Pancreas (tissue), 10 donors: ENCODE results near the gene PCTP. TPM values are rescaled to one million over a fixed set of nuclear protein-coding genes. Genes with fewer than 3 reads are reported as not detected.

Experiments used
- ATAC-seq, 4 donors: fragments of 200-7000 bp; cut with Tn5 transposase; one replicate each; pipeline versions ENCODE4 v1.8.0 to v1.9.1; 2020; ENCODE audit warnings: mild to moderate bottlenecking in 4 of 4, moderate library complexity in 4 of 4
- DNase-seq, 6 donors: peaks; one replicate each; pipeline ENCODE4 v3.0.0-alpha.2; 2020
- FAIRE-seq: peaks from 2 replicates; lab custom pipeline; 2012; peaks lifted over from hg19 to GRCh38; lab: Jason Lieb, UNC
- H3K27ac ChIP-seq, 4 donors: fragments of 200-600 bp; sonication (generic); 1 replicate in 3 of 4; 2 replicates in 1 of 4; pipeline versions ENCODE4 v1.5.0 to v1.8.0; 2020
- H3K27me3 ChIP-seq, 4 donors: fragments of 200-600 bp; one replicate each; pipeline ENCODE4 v1.8.0; 2021
- H3K36me3 ChIP-seq, 3 donors: fragments of 200-600 bp; sonication (generic) in 1 of 3; one replicate each; pipeline versions ENCODE4 v1.5.0 to v1.8.0; 2020 to 2021
- H3K4me1 ChIP-seq, 3 donors: fragments of 200-600 bp; one replicate each; pipeline ENCODE4 v1.8.0; 2021
- H3K4me3 ChIP-seq, 4 donors: fragments of 200-600 bp; sonication (generic) in 2 of 4; one replicate each; pipeline versions ENCODE4 v1.5.0 to v1.8.0; 2020 to 2021
- H3K9me3 ChIP-seq, 4 donors: fragments of 200-600 bp; one replicate each; pipeline ENCODE4 v1.8.0; 2021
- CTCF ChIP-seq, 4 donors: fragments of 200-600 bp; sonication (generic) in 3 of 4; IDR thresholded peaks; one replicate each; pipeline versions ENCODE4 v1.5.0 to v1.8.0; 2021; ENCODE audit warnings: antibody characterized with exemption in 4 of 4
- WGBS, 2 donors: extraction: QIAGEN DNeasy Blood & Tissue Kit; methylation state at CpG; one replicate each; pipeline ENCODE4 v1.1.7; 2013; 5-methylcytosine and 5-hydroxymethylcytosine counted together
- intact Hi-C, 3 donors: fragments of 100-400 bp; cut with DNase I; formaldehyde crosslinking; loops; one replicate each; pipeline versions ENCODE4 v1.11.1 to v1.14.2; 2022
- polyA plus RNA-seq, 2 donors: library from polyadenylated mRNA; stranded (reverse); fragments of 200-250 nt; gene quantifications; one replicate each; pipeline ENCODE4 v1.2.3, GENCODE V29; 2013
- total RNA-seq, 6 donors: library from RNA; stranded (reverse); fragmentation: NEBNext Ultra II Directional in 4 of 6; extraction: Animal tissue kit (Norgen Biotek cat#: 25700) in 4 of 6; gene quantifications; one replicate each; pipeline versions ENCODE4 v1.2.1 to v1.2.4, GENCODE V29; 2021 to 2023
- donor health status: healthy with polysubstance abuse.
- donor health status: DM: no; HTN: no; CAD: no; lungs with moderate emphysema.
- donor health status: DM: no; HTN: no; CAD: no.
- donor health status: control.
- donor health status: control.
- donor health status: Bipolar disorder and iron deficiency.
- donor health status: DM: yes; HTN: yes; CAD: no.
- donor health status: DM: no; HTN: no; CAD: no.
- donor health status: DM: no; HTN: no; CAD: no.
- donor health status: DM: yes; HTN: yes; CAD: no.

Gene PCTP
- total and polyA plus RNA-seq, 8 donors: 3.9 to 9.3 (median 6.5) TPM

GRCh38 chr17:55706808-55707773 lies 43.8 kb upstream of the PCTP start:
- FAIRE-seq: no peak
- no peak overlapping the region for H3K27ac ChIP-seq

GRCh38 chr17:55708175-55708974 lies 42.5 kb upstream of the PCTP start:
- no peaks in the 10 kb centered on the region for H3K27me3 ChIP-seq
- H3K36me3 ChIP-seq: no peaks in the 10 kb centered on the region
- no peaks in the 10 kb centered on the region for H3K4me1 ChIP-seq
- no peak for TF ChIP-seq CTCF (IDR thresholded peaks at IDR 0.05)
- ATAC-seq: no peak
- no peak for FAIRE-seq
- H3K4me3 ChIP-seq: no peak overlapping the region
- no peaks in the 10 kb centered on the region for H3K9me3 ChIP-seq
- intact Hi-C loops: no loop called here
- 22 to 36% methylated on average over 8 of the region's 8 CpGs for WGBS, 2 donors
- no peak overlapping the region for H3K27ac ChIP-seq
- DNase-seq: no peak

More at GRCh38 chr17:55706808-55707773, 43.8 kb upstream of the PCTP start:
- intact Hi-C loops: no loop called here
- WGBS, 2 donors: 28 to 30% methylated on average over 11 of the region's 11 CpGs
- no peaks in the 10 kb centered on the region for H3K27me3 ChIP-seq
- H3K36me3 ChIP-seq: no peaks in the 10 kb centered on the region
- no peak for TF ChIP-seq CTCF (IDR thresholded peaks at IDR 0.05)
- H3K9me3 ChIP-seq: no peaks in the 10 kb centered on the region
- H3K4me1 ChIP-seq: no peaks in the 10 kb centered on the region
- no peak overlapping the region for H3K4me3 ChIP-seq
- ATAC-seq: no peak
- DNase-seq: no peak

GRCh38 chr17:55709440-55709839 lies 41.4 kb upstream of the PCTP start:
- Histone ChIP-seq H3K9me3 (no peaks in the 10 kb centered on the region), H3K4me1 (no peaks in the 10 kb centered on the region), H3K4me3 (no peak overlapping the region), H3K36me3 (no peaks in the 10 kb centered on the region), H3K27ac (no peak overlapping the region), H3K27me3 (no peaks in the 10 kb centered on the region)
- DNase-seq (no peak), ATAC-seq (no peak), FAIRE-seq (no peak)
- TF ChIP-seq CTCF (IDR thresholded peaks at IDR 0.05): no peak
- WGBS, 2 donors: 63 to 79% methylated on average over 7 of the region's 7 CpGs
- intact Hi-C loops: no loop called here

GRCh38 chr17:55709984-55710383 lies 40.9 kb upstream of the PCTP start:
- FAIRE-seq: no peak
- 50 to 51% methylated on average over 4 of the region's 4 CpGs for WGBS, 2 donors
- H3K9me3 ChIP-seq: no peaks in the 10 kb centered on the region
- intact Hi-C loops: no loop called here
- H3K4me1 ChIP-seq: no peaks in the 10 kb centered on the region
- no peak overlapping the region for H3K4me3 ChIP-seq
- H3K27ac ChIP-seq: no peak overlapping the region
- no peaks in the 10 kb centered on the region for H3K36me3 ChIP-seq
- no peaks in the 10 kb centered on the region for H3K27me3 ChIP-seq
- no peak for ATAC-seq
- no peak for DNase-seq
- no peak for TF ChIP-seq CTCF (IDR thresholded peaks at IDR 0.05)
